Kidney (tissue), 14 donors: Measurements from ENCODE around the gene ADGRD1. TPM values are rescaled to one million over a fixed set of nuclear protein-coding genes. Genes with fewer than 3 reads are reported as not detected.

Experiments used
- DNase-seq, 5 donors: peaks; one replicate each; pipeline ENCODE4 v3.0.0-alpha.2; 2013 to 2020
- FAIRE-seq: peaks from 2 replicates; lab custom pipeline; 2012; peaks lifted over from hg19 to GRCh38; lab: Jason Lieb, UNC
- H3K27ac ChIP-seq, 2 donors: one replicate each; pipeline ENCODE4 v1.7.0; 2013; ENCODE audit warnings: low read depth in 2 of 2, low read length in 2 of 2, inconsistent platforms in 1 of 2
- H3K27me3 ChIP-seq: one replicate; pipeline ENCODE4 v1.7.1; 2013; ENCODE audit warnings: low read length, inconsistent platforms; ENCODE audit not compliant: control insufficient read depth, insufficient read depth
- H3K36me3 ChIP-seq, 3 donors: one replicate each; pipeline versions ENCODE4 v1.7.0 to v1.7.1; 2013; ENCODE audit warnings: low read length in 3 of 3, control low read depth in 1 of 3, inconsistent platforms in 1 of 3; ENCODE audit not compliant: insufficient read depth in 3 of 3, control insufficient read depth in 2 of 3
- H3K4me1 ChIP-seq, 3 donors: one replicate each; pipeline versions ENCODE4 v1.7.0 to v1.7.1; 2013; ENCODE audit warnings: low read length in 3 of 3, inconsistent platforms in 1 of 3, low read depth in 1 of 3; ENCODE audit not compliant: control insufficient read depth in 2 of 3, insufficient read depth in 2 of 3
- H3K4me3 ChIP-seq, 3 donors: one replicate each; pipeline versions ENCODE4 v1.7.0 to v1.8.1; 2013; ENCODE audit warnings: low read length in 3 of 3, control low read depth in 1 of 3, inconsistent platforms in 1 of 3
- H3K9ac ChIP-seq, 3 donors: one replicate each; pipeline versions ENCODE4 v1.7.0 to v1.7.1; 2013; ENCODE audit warnings: low read length in 3 of 3, control low read depth in 1 of 3, inconsistent platforms in 1 of 3
- H3K9me3 ChIP-seq, 3 donors: one replicate each; pipeline versions ENCODE4 v1.7.0 to v1.7.1; 2013; ENCODE audit warnings: low read length in 3 of 3, control low read depth in 1 of 3, inconsistent platforms in 1 of 3; ENCODE audit not compliant: control insufficient read depth in 2 of 3, insufficient read depth in 1 of 3
- intact Hi-C: fragments of 100-400 bp; cut with DNase I; formaldehyde crosslinking; loops from one replicate; pipeline ENCODE4 v1.11.1; 2022
- polyA plus RNA-seq: library from polyadenylated mRNA; stranded (reverse); fragments of 350-450 nt; fragmentation: Illumina TruSeq; extraction: RNeasy Lipid Tissue Mini Kit (QIAGEN cat#74804); gene quantifications from one replicate; pipeline ENCODE4 v1.2.3, GENCODE V29; 2014; ENCODE audit warnings: low read depth, low replicate concordance; ENCODE audit not compliant: insufficient read depth
- total RNA-seq: library from RNA; stranded (reverse); fragmentation: NEBNext Ultra II Directional; extraction: Animal tissue kit (Norgen Biotek cat#: 25700); gene quantifications from one replicate; pipeline ENCODE4 v1.2.1, GENCODE V29; 2021
- TF ChIP-seq, protein P1 (sequence below): IDR thresholded peaks from 3 replicates; pipeline ENCODE4 v1.5.1; 2012; ENCODE audit warnings: mild to moderate bottlenecking, moderate library complexity, borderline replicate concordance; ENCODE audit not compliant: insufficient read depth; ENCODE audit errors: extremely low read depth
- donor health status: control.
- donor health status: control.
- donor health status: control.
- donor health status: control.
- donor health status: control.
- donor health status: DM: yes; HTN: yes; CAD: no.
- donor health status: Normal renal cell carcinoma (clear cell type).

The ADGRD1 gene
- total and polyA plus RNA-seq, 2 donors from 2014 or later, result 1.7 to 6.7 TPM

DNA sequence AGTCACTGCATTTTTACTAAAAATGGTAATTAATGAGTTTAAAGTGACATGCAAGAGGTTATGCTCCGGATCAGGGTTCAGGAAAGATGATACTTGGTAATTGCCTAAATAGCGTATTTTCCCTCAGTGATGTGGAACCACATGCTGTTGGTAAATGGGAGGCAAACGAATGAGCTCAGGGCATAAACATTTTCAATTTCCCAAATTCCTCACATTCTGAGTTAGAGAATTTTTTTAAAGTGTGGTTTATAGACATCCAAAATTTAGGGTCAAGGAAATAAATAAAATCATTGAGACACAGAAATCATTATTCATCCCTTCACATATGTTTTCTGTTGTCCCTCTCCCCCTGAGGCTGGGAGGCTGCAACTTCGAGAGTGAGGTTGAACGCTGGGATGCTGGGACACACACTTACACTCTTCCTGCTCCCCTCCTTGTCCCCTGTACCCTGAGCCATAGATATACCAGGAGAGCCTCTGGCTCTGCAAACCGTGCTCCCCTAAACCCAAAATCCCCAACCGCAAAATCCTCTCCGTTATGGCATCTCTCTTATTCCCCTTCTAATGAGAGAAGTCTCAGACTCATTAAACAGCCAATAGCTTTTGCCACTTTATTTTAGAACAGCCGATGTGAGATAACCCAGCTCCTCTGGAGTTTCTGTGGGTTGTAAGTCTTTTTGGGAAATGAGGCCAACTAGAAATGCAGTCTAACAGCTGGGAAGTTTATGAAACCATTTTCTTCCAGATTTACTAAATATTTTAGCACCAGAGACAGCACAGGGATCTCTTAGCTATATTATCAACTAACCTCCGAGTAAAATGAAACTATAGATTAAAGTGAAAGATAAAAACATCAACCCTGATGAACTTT is 21.4 kb upstream of the ADGRD1 start:
- H3K9ac ChIP-seq, result no peak overlapping the region
- FAIRE-seq (no peak), DNase-seq (no peak)
- H3K4me3 ChIP-seq, result no peak overlapping the region
- no peaks in the 10 kb centered on the region for H3K36me3 ChIP-seq
- no peaks in the 10 kb centered on the region for H3K4me1 ChIP-seq
- intact Hi-C loops, result no loop called here
- TF ChIP-seq, protein P1, sequence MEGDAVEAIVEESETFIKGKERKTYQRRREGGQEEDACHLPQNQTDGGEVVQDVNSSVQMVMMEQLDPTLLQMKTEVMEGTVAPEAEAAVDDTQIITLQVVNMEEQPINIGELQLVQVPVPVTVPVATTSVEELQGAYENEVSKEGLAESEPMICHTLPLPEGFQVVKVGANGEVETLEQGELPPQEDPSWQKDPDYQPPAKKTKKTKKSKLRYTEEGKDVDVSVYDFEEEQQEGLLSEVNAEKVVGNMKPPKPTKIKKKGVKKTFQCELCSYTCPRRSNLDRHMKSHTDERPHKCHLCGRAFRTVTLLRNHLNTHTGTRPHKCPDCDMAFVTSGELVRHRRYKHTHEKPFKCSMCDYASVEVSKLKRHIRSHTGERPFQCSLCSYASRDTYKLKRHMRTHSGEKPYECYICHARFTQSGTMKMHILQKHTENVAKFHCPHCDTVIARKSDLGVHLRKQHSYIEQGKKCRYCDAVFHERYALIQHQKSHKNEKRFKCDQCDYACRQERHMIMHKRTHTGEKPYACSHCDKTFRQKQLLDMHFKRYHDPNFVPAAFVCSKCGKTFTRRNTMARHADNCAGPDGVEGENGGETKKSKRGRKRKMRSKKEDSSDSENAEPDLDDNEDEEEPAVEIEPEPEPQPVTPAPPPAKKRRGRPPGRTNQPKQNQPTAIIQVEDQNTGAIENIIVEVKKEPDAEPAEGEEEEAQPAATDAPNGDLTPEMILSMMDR, result no peak
- no peak overlapping the region for H3K27ac ChIP-seq
- peaks cover 0 to 4% (median 2%) of the 10 kb centered on the region in 3 donors for H3K9me3 ChIP-seq
- no peaks in the 10 kb centered on the region for H3K27me3 ChIP-seq

DNA sequence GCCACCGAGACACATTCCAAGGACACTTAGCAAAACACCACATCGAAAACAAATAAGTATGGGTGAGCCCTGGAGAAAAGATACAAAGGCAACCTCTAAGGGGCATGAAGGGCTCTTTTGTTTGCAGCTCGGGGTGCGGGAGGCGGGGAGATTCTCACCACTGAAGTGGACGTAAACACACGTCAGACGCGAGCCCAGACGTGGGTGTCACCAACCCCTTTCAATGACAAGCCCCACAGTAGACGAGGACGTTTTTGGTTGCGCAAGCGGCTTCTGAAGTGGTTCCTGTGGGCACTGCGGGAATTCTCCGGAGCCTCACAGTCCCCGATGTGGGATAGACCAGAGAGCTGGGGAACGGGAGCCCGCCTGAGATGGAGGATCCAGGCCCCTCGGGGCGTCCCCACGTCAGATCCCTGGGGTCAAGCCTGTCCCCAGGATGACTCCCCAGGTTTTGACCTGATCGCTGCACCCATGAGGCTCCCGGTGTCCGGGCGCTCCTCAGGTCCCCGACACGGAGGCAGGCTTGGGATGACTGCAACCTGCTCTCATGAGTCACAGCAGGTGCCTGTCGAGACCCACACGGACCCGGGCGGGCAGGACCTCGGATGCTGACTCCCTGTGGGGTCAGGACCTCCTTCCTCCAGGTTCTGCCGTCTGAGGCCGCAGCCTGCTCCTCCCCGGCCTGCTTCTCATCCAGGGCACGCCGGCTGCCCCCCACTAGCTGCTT is 20.3 kb upstream of the ADGRD1 start:
- intact Hi-C loops, result no loop called here
- no peak overlapping the region for H3K9ac ChIP-seq
- no peak overlapping the region for H3K27ac ChIP-seq
- no peaks in the 10 kb centered on the region for H3K27me3 ChIP-seq
- no peaks in the 10 kb centered on the region for H3K4me1 ChIP-seq
- H3K9me3 ChIP-seq, result peaks cover 0 to 4% (median 2%) of the 10 kb centered on the region in 3 donors
- TF ChIP-seq, protein P1, result no peak
- FAIRE-seq (no peak), DNase-seq (no peak)
- no peaks in the 10 kb centered on the region for H3K36me3 ChIP-seq
- H3K4me3 ChIP-seq, result no peak overlapping the region

DNA sequence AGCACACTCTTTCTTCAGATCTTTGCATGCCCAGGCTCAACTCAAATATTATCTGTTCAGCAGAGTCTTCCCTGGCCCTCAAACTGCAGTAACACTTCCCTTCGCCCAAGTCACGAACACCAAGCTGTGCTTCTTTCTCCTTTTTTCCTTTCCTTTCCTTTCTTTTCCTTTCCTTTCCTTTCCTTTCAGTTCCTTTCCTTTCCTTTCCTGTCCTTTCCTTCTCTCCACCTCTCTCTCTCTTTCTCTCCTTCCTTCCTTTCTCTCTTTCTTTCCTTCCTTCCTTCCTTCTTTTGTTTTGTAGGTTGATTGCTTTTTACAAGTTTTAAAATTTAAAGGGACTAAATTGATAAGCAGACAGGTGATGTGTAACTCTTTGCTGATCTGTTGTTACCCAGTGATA is 19.0 kb upstream of the ADGRD1 start:
- Histone ChIP-seq H3K9me3 (peaks cover 0 to 4% (median 2%) of the 10 kb centered on the region in 3 donors), H3K4me1 (no peaks in the 10 kb centered on the region), H3K27ac (no peak overlapping the region), H3K4me3 (no peak overlapping the region), H3K36me3 (no peaks in the 10 kb centered on the region), H3K27me3 (no peaks in the 10 kb centered on the region), H3K9ac (no peak overlapping the region)
- TF ChIP-seq, protein P1, result no peak
- intact Hi-C loops, result no loop called here
- no peak for DNase-seq
- FAIRE-seq, result no peak
